GM12891 (cell line): ENCODE results near the gene CACNG6.
"Not testable (repeated sequence)": the region's sequence is repeated elsewhere in the genome, so short reads cannot be mapped to it uniquely, and the experiment has no call there.

ENCODE experiments used
- DNase-seq: peaks from one replicate; pipeline ENCODE4 v3.0.0; 2011; ENCODE audit warnings: low spot score; ENCODE audit not compliant: insufficient read length
- FAIRE-seq: peaks from 2 replicates; lab custom pipeline; 2011; peaks lifted over from hg19 to GRCh38; lab: Jason Lieb, UNC
- PAX5 ChIP-seq: IDR thresholded peaks from 2 replicates; pipeline ENCODE4 v1.6.1; 2011; ENCODE audit warnings: low read length, moderate library complexity, mild to moderate bottlenecking; ENCODE audit not compliant: insufficient read depth, severe bottlenecking
- POLR2A ChIP-seq: IDR thresholded peaks from 2 replicates; pipeline ENCODE4 v1.6.1; 2011; ENCODE audit warnings: low read depth, low read length, control low read depth
- POLR2AphosphoS5 ChIP-seq: IDR thresholded peaks from 2 replicates; pipeline ENCODE4 v1.6.1; 2011; ENCODE audit warnings: low read depth, low read length, control low read depth
- POU2F2 ChIP-seq: IDR thresholded peaks from 2 replicates; pipeline ENCODE4 v1.6.1; 2011; ENCODE audit warnings: low read depth, mild to moderate bottlenecking, control low read depth, low read length, moderate library complexity
- SPI1 ChIP-seq: IDR thresholded peaks from 2 replicates; pipeline ENCODE4 v1.6.1; 2011; ENCODE audit warnings: low read depth, low read length, control low read depth
- TAF1 ChIP-seq: IDR thresholded peaks from 2 replicates; pipeline ENCODE4 v1.6.1; 2011; ENCODE audit warnings: low read depth, low read length, control low read depth

Gene CACNG6

GRCh38 chr19:54035215-54036178 lies 44.1 kb downstream of the CACNG6 start:
- FAIRE-seq (no peak), DNase-seq (no peak)
- TF ChIP-seq TAF1 (no peak), PAX5 (no peak), POU2F2 (no peak), POLR2A (no peak), POLR2AphosphoS5 (no peak), SPI1 (no peak)

DNA sequence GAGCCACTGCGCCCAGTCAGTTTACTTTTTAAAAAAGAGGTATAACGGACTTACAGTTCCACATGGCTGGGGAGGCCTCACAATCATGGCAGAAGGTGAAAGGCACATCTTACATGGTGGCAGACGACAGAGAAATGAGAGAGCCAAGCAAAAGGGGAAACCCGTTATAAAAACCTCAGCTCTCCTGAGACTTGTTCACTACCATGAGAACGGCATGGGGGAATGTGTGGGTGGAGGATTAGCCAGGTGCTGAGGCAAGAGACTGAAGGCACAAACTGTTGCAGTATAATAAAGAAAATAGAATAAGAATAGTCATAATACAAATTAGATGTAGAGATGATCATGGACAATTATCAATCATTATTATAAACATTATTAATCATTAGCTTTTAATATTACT lies 45.1 kb downstream of the CACNG6 start:
- DNase-seq, FAIRE-seq: not testable (repeated sequence)

- no peak for TF ChIP-seq POU2F2
- no peak for TF ChIP-seq TAF1
- TF ChIP-seq POLR2AphosphoS5: no peak
- no peak for TF ChIP-seq POLR2A
- TF ChIP-seq PAX5: no peak
- no peak for TF ChIP-seq SPI1
- no peak for DNase-seq
- no peak for FAIRE-seq
Observed at GRCh38 chr19:54040003-54040402, 48.6 kb downstream of the CACNG6 start.

- FAIRE-seq: no peak
- TF ChIP-seq POU2F2: no peak
- TF ChIP-seq SPI1: no peak
- no peak for TF ChIP-seq TAF1
- no peak for TF ChIP-seq PAX5
- TF ChIP-seq POLR2A: no peak
- TF ChIP-seq POLR2AphosphoS5: no peak
- no peak for DNase-seq
Observed at GRCh38 chr19:54041969-54042606, 50.7 kb downstream of the CACNG6 start.

DNA sequence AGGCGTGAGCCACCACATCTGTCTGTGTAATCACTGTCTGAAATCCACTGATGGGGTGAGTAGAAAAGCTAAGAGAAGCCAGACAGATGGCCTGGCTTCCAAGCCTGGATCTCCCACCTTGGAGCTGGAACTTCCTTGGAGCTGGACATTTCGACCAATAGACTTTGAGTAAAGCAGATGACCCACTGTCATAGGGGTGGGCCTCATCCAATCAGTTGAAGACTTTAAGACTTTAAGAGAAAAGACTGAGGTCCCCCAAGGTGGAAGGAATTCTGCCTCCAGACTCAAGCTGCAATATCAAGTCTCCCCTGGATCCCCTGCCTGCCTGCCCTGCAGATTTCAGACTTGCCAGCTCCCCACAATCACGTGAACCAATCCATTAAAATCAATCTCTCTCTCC lies 51.6 kb downstream of the CACNG6 start:
- DNase-seq: no peak
- FAIRE-seq: no peak
- TF ChIP-seq POU2F2 (no peak), SPI1 (no peak), POLR2A (no peak), POLR2AphosphoS5 (no peak), PAX5 (no peak)

DNA sequence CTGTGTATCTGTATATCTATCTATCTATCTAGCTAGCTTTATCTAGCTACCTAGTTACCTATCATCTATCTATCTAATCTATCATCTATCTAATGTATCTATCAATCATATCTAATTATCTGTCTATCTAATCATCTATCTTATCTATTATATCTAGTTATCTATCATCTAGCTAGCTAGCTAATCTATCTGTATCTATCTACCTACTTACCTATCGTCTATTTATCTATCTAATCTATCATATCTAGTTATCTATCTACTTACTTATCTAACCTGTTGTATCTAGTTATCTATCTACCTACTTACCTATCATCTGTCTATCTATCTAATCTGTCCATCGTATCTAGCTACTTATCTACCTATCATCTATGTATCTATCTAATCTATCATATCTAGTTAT lies 54.3 kb downstream of the CACNG6 start:
- DNase-seq (no peak), FAIRE-seq (no peak)
- TF ChIP-seq PAX5 (no peak), POLR2AphosphoS5 (no peak)

GRCh38 chr19:54047616-54048015 lies 56.2 kb downstream of the CACNG6 start:
- no peak for DNase-seq
- TF ChIP-seq PAX5 (no peak), POLR2A (no peak), TAF1 (no peak), POU2F2 (no peak), POLR2AphosphoS5 (no peak), SPI1 (no peak)
- FAIRE-seq: no peak
